Measurements from ENCODE around the gene ARHGAP6.

ARHGAP6 gene

GRCh38 chrX:11470250-11470974, 195.3 kb downstream of the ARHGAP6 start:
- Histone ChIP-seq H3K4me1 (ENCODE audit: insufficient read depth, insufficient read length) (no peaks in the 10 kb centered on the region), H3K36me3 (ENCODE audit: insufficient read depth, insufficient read length, low read length) (no peaks in the 10 kb centered on the region), H3K9me3 (ENCODE audit: insufficient read depth, low read length) (no peaks in the 10 kb centered on the region), H3K4me3 (ENCODE audit: insufficient read length, low read depth) (no peak overlapping the region), H3K27me3 (ENCODE audit: insufficient read depth, insufficient read length) (no peaks in the 10 kb centered on the region), H3K9ac (ENCODE audit: insufficient read length, low read depth) (no peak overlapping the region)
- TF ChIP-seq YY1 (IDR thresholded peaks at IDR 0.05; ENCODE audit: insufficient read depth, insufficient read length) (no peak), SUZ12 (IDR thresholded peaks at IDR 0.05; ENCODE audit: extremely low read depth, insufficient read depth, insufficient read length) (no peak), ZNF274 (IDR thresholded peaks at IDR 0.05; ENCODE audit: low read depth, low read length) (no peak)
- no peak for DNase-seq (ENCODE audit: low read depth, low spot score)

GRCh38 chrX:11465648-11466411, 199.9 kb downstream of the ARHGAP6 start:
- Histone ChIP-seq H3K27me3 (ENCODE audit: insufficient read depth, insufficient read length) (no peaks in the 10 kb centered on the region), H3K9me3 (ENCODE audit: insufficient read depth, low read length) (no peaks in the 10 kb centered on the region), H3K36me3 (ENCODE audit: insufficient read depth, insufficient read length, low read length) (no peaks in the 10 kb centered on the region), H3K4me1 (ENCODE audit: insufficient read depth, insufficient read length) (no peaks in the 10 kb centered on the region), H3K4me3 (ENCODE audit: insufficient read length, low read depth) (no peak overlapping the region), H3K9ac (ENCODE audit: insufficient read length, low read depth) (no peak overlapping the region)
- TF ChIP-seq ZNF274 (IDR thresholded peaks at IDR 0.05; ENCODE audit: low read depth, low read length) (no peak), YY1 (IDR thresholded peaks at IDR 0.05; ENCODE audit: insufficient read depth, insufficient read length) (no peak), SUZ12 (IDR thresholded peaks at IDR 0.05; ENCODE audit: extremely low read depth, insufficient read depth, insufficient read length) (no peak)
- DNase-seq (ENCODE audit: low read depth, low spot score), result no peak

- Histone ChIP-seq H3K9me3 (ENCODE audit: insufficient read depth, low read length) (no peaks in the 10 kb centered on the region), H3K4me1 (ENCODE audit: insufficient read depth, insufficient read length) (no peaks in the 10 kb centered on the region), H3K36me3 (ENCODE audit: insufficient read depth, insufficient read length, low read length) (no peaks in the 10 kb centered on the region), H3K4me3 (ENCODE audit: insufficient read length, low read depth) (no peak overlapping the region), H3K27me3 (ENCODE audit: insufficient read depth, insufficient read length) (no peaks in the 10 kb centered on the region), H3K9ac (ENCODE audit: insufficient read length, low read depth) (no peak overlapping the region)
- DNase-seq (ENCODE audit: low read depth, low spot score), result no peak
- TF ChIP-seq ZNF274 (IDR thresholded peaks at IDR 0.05; ENCODE audit: low read depth, low read length) (no peak), SUZ12 (IDR thresholded peaks at IDR 0.05; ENCODE audit: extremely low read depth, insufficient read depth, insufficient read length) (no peak), YY1 (IDR thresholded peaks at IDR 0.05; ENCODE audit: insufficient read depth, insufficient read length) (no peak)
These were observed 200.8 kb downstream of the ARHGAP6 start for GRCh38 chrX:11464836-11465463.

GRCh38 chrX:11464380-11464779, 201.3 kb downstream of the ARHGAP6 start:
- no peaks in the 10 kb centered on the region for H3K9me3 ChIP-seq (ENCODE audit: insufficient read depth, low read length)
- no peaks in the 10 kb centered on the region for H3K27me3 ChIP-seq (ENCODE audit: insufficient read depth, insufficient read length)
- H3K4me3 ChIP-seq (ENCODE audit: insufficient read length, low read depth), result no peak overlapping the region
- H3K4me1 ChIP-seq (ENCODE audit: insufficient read depth, insufficient read length), result no peaks in the 10 kb centered on the region
- H3K36me3 ChIP-seq (ENCODE audit: insufficient read depth, insufficient read length, low read length), result no peaks in the 10 kb centered on the region
- DNase-seq (ENCODE audit: low read depth, low spot score), result no peak
- H3K9ac ChIP-seq (ENCODE audit: insufficient read length, low read depth), result no peak overlapping the region
- TF ChIP-seq YY1 (IDR thresholded peaks at IDR 0.05; ENCODE audit: insufficient read depth, insufficient read length), result no peak
- TF ChIP-seq SUZ12 (IDR thresholded peaks at IDR 0.05; ENCODE audit: extremely low read depth, insufficient read depth, insufficient read length), result no peak
- no peak for TF ChIP-seq ZNF274 (IDR thresholded peaks at IDR 0.05; ENCODE audit: low read depth, low read length)

- Histone ChIP-seq H3K36me3 (ENCODE audit: insufficient read depth, insufficient read length, low read length) (no peaks in the 10 kb centered on the region), H3K4me3 (ENCODE audit: insufficient read length, low read depth) (no peak overlapping the region), H3K9me3 (ENCODE audit: insufficient read depth, low read length) (no peaks in the 10 kb centered on the region), H3K27me3 (ENCODE audit: insufficient read depth, insufficient read length) (no peaks in the 10 kb centered on the region), H3K4me1 (ENCODE audit: insufficient read depth, insufficient read length) (no peaks in the 10 kb centered on the region), H3K9ac (ENCODE audit: insufficient read length, low read depth) (no peak overlapping the region)
- DNase-seq (ENCODE audit: low read depth, low spot score), result no peak
- TF ChIP-seq ZNF274 (IDR thresholded peaks at IDR 0.05; ENCODE audit: low read depth, low read length) (no peak), YY1 (IDR thresholded peaks at IDR 0.05; ENCODE audit: insufficient read depth, insufficient read length) (no peak), SUZ12 (IDR thresholded peaks at IDR 0.05; ENCODE audit: extremely low read depth, insufficient read depth, insufficient read length) (no peak)
These were observed 203.1 kb downstream of the ARHGAP6 start for GRCh38 chrX:11462648-11463047.

GRCh38 chrX:11462136-11462535, 203.6 kb downstream of the ARHGAP6 start:
- no peaks in the 10 kb centered on the region for H3K27me3 ChIP-seq (ENCODE audit: insufficient read depth, insufficient read length)
- H3K36me3 ChIP-seq (ENCODE audit: insufficient read depth, insufficient read length, low read length), result no peaks in the 10 kb centered on the region
- DNase-seq (ENCODE audit: low read depth, low spot score), result no peak
- H3K4me3 ChIP-seq (ENCODE audit: insufficient read length, low read depth), result no peak overlapping the region
- H3K9ac ChIP-seq (ENCODE audit: insufficient read length, low read depth), result no peak overlapping the region
- no peaks in the 10 kb centered on the region for H3K9me3 ChIP-seq (ENCODE audit: insufficient read depth, low read length)
- TF ChIP-seq ZNF274 (IDR thresholded peaks at IDR 0.05; ENCODE audit: low read depth, low read length) (no peak), SUZ12 (IDR thresholded peaks at IDR 0.05; ENCODE audit: extremely low read depth, insufficient read depth, insufficient read length) (no peak), YY1 (IDR thresholded peaks at IDR 0.05; ENCODE audit: insufficient read depth, insufficient read length) (no peak)
- H3K4me1 ChIP-seq (ENCODE audit: insufficient read depth, insufficient read length), result no peaks in the 10 kb centered on the region
